Testis (tissue), 3 donors: Measurements from ENCODE around the gene SDHAF2. TPM values are rescaled to one million over a fixed set of nuclear protein-coding genes. Genes with fewer than 3 reads are reported as not detected.

Experiments
- DNase-seq: peaks from one replicate; pipeline ENCODE4 v3.0.0-alpha.2; 2019
- H3K27ac ChIP-seq, 2 donors: fragments of 200-600 bp; sonication (generic); one replicate each; pipeline ENCODE4 v1.5.1; 2019
- H3K27me3 ChIP-seq: fragments of 200-600 bp; sonication (generic); one replicate; pipeline ENCODE4 v1.5.1; 2019
- H3K36me3 ChIP-seq: fragments of 200-600 bp; sonication (generic); one replicate; pipeline ENCODE4 v1.5.1; 2017; ENCODE audit warnings: low read depth; ENCODE audit errors: missing control alignments
- H3K4me1 ChIP-seq: fragments of 200-600 bp; sonication (generic); one replicate; pipeline ENCODE4 v1.5.1; 2019
- H3K4me3 ChIP-seq, 2 donors: fragments of 200-600 bp; sonication (generic); one replicate each; pipeline ENCODE4 v1.5.1; 2017 to 2019
- H3K9me3 ChIP-seq: fragments of 200-600 bp; sonication (generic); one replicate; pipeline ENCODE4 v1.5.1; 2017
- CTCF ChIP-seq, 3 experiments: fragments of 450-650 bp in 2 of 3; fragments of 200-600 bp in 1 of 3; sonication (generic) in 1 of 3; IDR thresholded peaks; one replicate each; pipeline ENCODE4 v1.5.1; 2016 to 2019; ENCODE audit warnings: antibody characterized with exemption in 3 of 3, mild to moderate bottlenecking in 2 of 3, moderate library complexity in 1 of 3
- POLR2A ChIP-seq: fragments of 450-650 bp; IDR thresholded peaks from one replicate; pipeline ENCODE4 v1.6.1; 2017; ENCODE audit warnings: antibody characterized with exemption, mild to moderate bottlenecking, moderate library complexity
- WGBS, 2 donors: methylation state at CpG; one replicate each; pipeline ENCODE4 v1.1.5; 2018; 5-methylcytosine and 5-hydroxymethylcytosine counted together
- intact Hi-C: fragments of 100-400 bp; cut with DNase I; formaldehyde crosslinking; loops from one replicate; pipeline ENCODE4 v1.15.1; 2023; ENCODE audit warnings: low total_unique reads
- polyA plus RNA-seq: library from polyadenylated mRNA; stranded (reverse); fragments of 350-450 nt; fragmentation: Illumina TruSeq; extraction: RNeasy Lipid Tissue Mini Kit (QIAGEN cat#74804); gene quantifications from one replicate; pipeline ENCODE4 v1.2.3, GENCODE V29; 2014; ENCODE audit warnings: low read depth, low replicate concordance; ENCODE audit not compliant: insufficient read depth
- total RNA-seq, 2 donors: library from RNA; depleted of rRNA; stranded (reverse); fragments of >200 nt; gene quantifications; one replicate each; pipeline ENCODE4 v1.2.3, GENCODE V29; 2016

The SDHAF2 gene
- total and polyA plus RNA-seq, 3 donors from 2014 or later, result 46.8 to 85.4 (median 66.2) TPM

DNA sequence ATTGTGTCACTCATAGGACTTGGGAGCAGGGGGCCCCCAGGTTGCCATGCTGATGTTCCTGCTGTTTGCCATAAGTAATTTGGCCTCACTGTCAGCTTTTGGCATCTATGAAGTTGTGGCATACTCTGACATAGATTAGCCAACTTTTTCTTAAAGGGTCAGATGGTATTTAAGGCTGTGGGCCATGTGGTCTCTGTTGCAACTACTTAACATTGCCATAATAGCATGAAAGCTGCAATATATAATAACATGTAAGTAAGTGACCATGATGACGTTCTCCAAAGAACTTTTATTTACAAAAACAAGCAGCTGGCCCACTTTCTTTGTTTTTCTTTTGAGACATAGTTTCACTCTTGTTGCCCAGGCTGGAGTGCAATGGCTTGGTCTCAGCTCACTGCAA, 39.8 kb upstream of the SDHAF2 start:
- intact Hi-C loops, result no loop called here
- no peak for DNase-seq
- Histone ChIP-seq H3K4me1 (peaks cover 8% of the 10 kb centered on the region), H3K4me3 (no peak overlapping the region), H3K27ac (no peak overlapping the region), H3K36me3 (no peaks in the 10 kb centered on the region), H3K9me3 (no peaks in the 10 kb centered on the region), H3K27me3 (no peaks in the 10 kb centered on the region)
- TF ChIP-seq POLR2A, result no peak
- TF ChIP-seq CTCF (IDR thresholded peaks at IDR 0.05), result no peak
- 56 to 68% methylated on average over 1 of the region's 1 CpG for WGBS, 2 donors

GRCh38 chr11:61392981-61393595, 36.8 kb upstream of the SDHAF2 start:
- Histone ChIP-seq H3K4me3 (peak overlapping the region; percentile 63 to 89), H3K27me3 (no peaks in the 10 kb centered on the region), H3K27ac (peak overlapping the region; percentile 53 to 80), H3K36me3 (no peaks in the 10 kb centered on the region), H3K9me3 (no peaks in the 10 kb centered on the region), H3K4me1 (peaks cover 8% of the 10 kb centered on the region)
- peak; percentile 30 for DNase-seq
- 2% methylated on average over 15 of the region's 15 CpGs for WGBS, 2 donors
- TF ChIP-seq POLR2A (no peak), CTCF (IDR thresholded peaks at IDR 0.05) (no peak)
- intact Hi-C loops, result no loop called here

DNA sequence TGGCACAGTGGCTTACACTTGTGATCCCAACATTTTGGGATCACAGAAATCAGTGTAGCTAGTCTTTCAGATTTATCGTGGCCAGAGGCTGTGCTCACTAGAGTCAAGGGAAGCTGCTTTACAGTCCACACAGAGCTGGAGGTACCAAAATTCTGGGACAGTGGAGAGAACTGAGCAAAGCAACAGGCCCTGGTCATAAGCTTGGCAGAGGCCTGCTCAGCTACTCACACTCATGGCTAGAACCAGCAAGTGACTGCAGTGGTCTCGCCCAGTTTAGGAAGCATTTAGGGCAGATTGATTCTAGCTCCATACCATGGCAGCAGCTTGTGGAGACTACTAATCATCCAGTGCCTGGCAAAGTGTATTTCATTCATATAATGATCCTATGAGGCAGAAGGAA, 28.8 kb upstream of the SDHAF2 start:
- 88 to 93% methylated on average over 2 of the region's 2 CpGs for WGBS, 2 donors
- no peaks in the 10 kb centered on the region for H3K27me3 ChIP-seq
- no peaks in the 10 kb centered on the region for H3K9me3 ChIP-seq
- TF ChIP-seq CTCF (IDR thresholded peaks at IDR 0.05), result no peak
- no peak for TF ChIP-seq POLR2A
- H3K27ac ChIP-seq, result no peak overlapping the region
- no peak for DNase-seq
- H3K4me1 ChIP-seq, result peaks cover 5% of the 10 kb centered on the region
- no peak overlapping the region for H3K4me3 ChIP-seq
- intact Hi-C loops, result no loop called here
- H3K36me3 ChIP-seq, result no peaks in the 10 kb centered on the region

- Histone ChIP-seq H3K4me3 (no peak overlapping the region), H3K9me3 (no peaks in the 10 kb centered on the region), H3K27me3 (no peaks in the 10 kb centered on the region), H3K36me3 (no peaks in the 10 kb centered on the region), H3K4me1 (peaks cover 5% of the 10 kb centered on the region), H3K27ac (no peak overlapping the region)
- TF ChIP-seq CTCF (IDR thresholded peaks at IDR 0.05) (no peak), POLR2A (no peak)
- DNase-seq, result no peak
- 92 to 93% methylated on average over 2 of the region's 2 CpGs for WGBS, 2 donors
- intact Hi-C loops, result no loop called here
These were observed 28.4 kb upstream of the SDHAF2 start for GRCh38 chr11:61401573-61401972.

GRCh38 chr11:61403658-61404057, 26.3 kb upstream of the SDHAF2 start:
- H3K27ac ChIP-seq, result no peak overlapping the region
- DNase-seq, result no peak
- no peak for TF ChIP-seq POLR2A
- TF ChIP-seq CTCF (IDR thresholded peaks at IDR 0.05), result no peak
- intact Hi-C loops, result no loop called here
- H3K36me3 ChIP-seq, result no peaks in the 10 kb centered on the region
- no peaks in the 10 kb centered on the region for H3K9me3 ChIP-seq
- WGBS, 2 donors, result 92 to 96% methylated on average over 1 of the region's 1 CpG
- no peaks in the 10 kb centered on the region for H3K27me3 ChIP-seq
- H3K4me1 ChIP-seq, result peaks cover 5% of the 10 kb centered on the region
- H3K4me3 ChIP-seq, result no peak overlapping the region
